Kidney (tissue), 14 donors: ENCODE results near the gene TBC1D5. TPM values are rescaled to one million over a fixed set of nuclear protein-coding genes. Genes with fewer than 3 reads are reported as not detected.

Source experiments
- DNase-seq, 5 donors: peaks; one replicate each; pipeline ENCODE4 v3.0.0-alpha.2; 2013 to 2020
- FAIRE-seq: peaks from 2 replicates; lab custom pipeline; 2012; peaks lifted over from hg19 to GRCh38; lab: Jason Lieb, UNC
- H3K27ac ChIP-seq, 2 donors: one replicate each; pipeline ENCODE4 v1.7.0; 2013; ENCODE audit warnings: low read depth in 2 of 2, low read length in 2 of 2, inconsistent platforms in 1 of 2
- H3K27me3 ChIP-seq: one replicate; pipeline ENCODE4 v1.7.1; 2013; ENCODE audit warnings: low read length, inconsistent platforms; ENCODE audit not compliant: control insufficient read depth, insufficient read depth
- H3K36me3 ChIP-seq, 3 donors: one replicate each; pipeline versions ENCODE4 v1.7.0 to v1.7.1; 2013; ENCODE audit warnings: low read length in 3 of 3, control low read depth in 1 of 3, inconsistent platforms in 1 of 3; ENCODE audit not compliant: insufficient read depth in 3 of 3, control insufficient read depth in 2 of 3
- H3K4me1 ChIP-seq, 3 donors: one replicate each; pipeline versions ENCODE4 v1.7.0 to v1.7.1; 2013; ENCODE audit warnings: low read length in 3 of 3, inconsistent platforms in 1 of 3, low read depth in 1 of 3; ENCODE audit not compliant: control insufficient read depth in 2 of 3, insufficient read depth in 2 of 3
- H3K4me3 ChIP-seq, 3 donors: one replicate each; pipeline versions ENCODE4 v1.7.0 to v1.8.1; 2013; ENCODE audit warnings: low read length in 3 of 3, control low read depth in 1 of 3, inconsistent platforms in 1 of 3
- H3K9ac ChIP-seq, 3 donors: one replicate each; pipeline versions ENCODE4 v1.7.0 to v1.7.1; 2013; ENCODE audit warnings: low read length in 3 of 3, control low read depth in 1 of 3, inconsistent platforms in 1 of 3
- H3K9me3 ChIP-seq, 3 donors: one replicate each; pipeline versions ENCODE4 v1.7.0 to v1.7.1; 2013; ENCODE audit warnings: low read length in 3 of 3, control low read depth in 1 of 3, inconsistent platforms in 1 of 3; ENCODE audit not compliant: control insufficient read depth in 2 of 3, insufficient read depth in 1 of 3
- intact Hi-C: fragments of 100-400 bp; cut with DNase I; formaldehyde crosslinking; loops from one replicate; pipeline ENCODE4 v1.11.1; 2022
- polyA plus RNA-seq: library from polyadenylated mRNA; stranded (reverse); fragments of 350-450 nt; fragmentation: Illumina TruSeq; extraction: RNeasy Lipid Tissue Mini Kit (QIAGEN cat#74804); gene quantifications from one replicate; pipeline ENCODE4 v1.2.3, GENCODE V29; 2014; ENCODE audit warnings: low read depth, low replicate concordance; ENCODE audit not compliant: insufficient read depth
- total RNA-seq: library from RNA; stranded (reverse); fragmentation: NEBNext Ultra II Directional; extraction: Animal tissue kit (Norgen Biotek cat#: 25700); gene quantifications from one replicate; pipeline ENCODE4 v1.2.1, GENCODE V29; 2021
- TF ChIP-seq, protein P1 (sequence below): IDR thresholded peaks from 3 replicates; pipeline ENCODE4 v1.5.1; 2012; ENCODE audit warnings: mild to moderate bottlenecking, moderate library complexity, borderline replicate concordance; ENCODE audit not compliant: insufficient read depth; ENCODE audit errors: extremely low read depth
- donor health status: control.
- donor health status: control.
- donor health status: control.
- donor health status: control.
- donor health status: control.
- donor health status: DM: yes; HTN: yes; CAD: no.
- donor health status: Normal renal cell carcinoma (clear cell type).

The TBC1D5 gene
- total and polyA plus RNA-seq, 2 donors from 2014 or later, result 9.7 to 77.7 TPM

DNA sequence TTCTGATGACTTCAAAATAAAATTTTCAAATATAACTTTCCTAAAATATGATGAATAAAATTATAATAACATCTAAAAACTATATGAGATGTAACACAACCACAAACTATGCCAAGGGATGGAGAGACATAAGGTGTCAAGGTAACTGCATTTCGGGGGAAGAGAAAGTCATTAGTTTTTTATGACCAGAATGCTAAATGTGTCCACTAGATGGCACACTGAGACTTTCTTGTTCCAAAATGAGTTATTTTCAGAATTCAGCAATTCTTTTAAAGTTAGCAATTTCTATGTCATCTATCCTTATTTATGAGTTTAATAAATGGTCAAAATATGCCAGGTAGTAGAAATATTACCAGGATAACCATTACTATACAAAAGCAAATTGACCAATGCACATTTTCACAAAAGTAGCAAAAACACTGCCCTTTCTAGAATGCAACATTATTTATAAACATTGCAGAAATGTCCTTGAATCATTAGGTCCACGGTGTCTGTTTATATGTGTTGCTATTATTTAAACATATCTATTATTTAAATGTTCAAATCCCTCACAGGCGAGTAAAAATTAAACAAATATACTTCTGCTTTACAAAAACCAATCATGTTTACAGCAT lies 483.5 kb downstream of the TBC1D5 start:
- intact Hi-C loops, result no loop called here
- H3K4me3 ChIP-seq, result no peak overlapping the region
- H3K9me3 ChIP-seq, result no peaks in the 10 kb centered on the region
- H3K27me3 ChIP-seq, result no peaks in the 10 kb centered on the region
- DNase-seq (peak in 2 of 5 donors; percentile 36 to 70), FAIRE-seq (peak; percentile 90)
- H3K27ac ChIP-seq, result no peak overlapping the region
- TF ChIP-seq, protein P1, sequence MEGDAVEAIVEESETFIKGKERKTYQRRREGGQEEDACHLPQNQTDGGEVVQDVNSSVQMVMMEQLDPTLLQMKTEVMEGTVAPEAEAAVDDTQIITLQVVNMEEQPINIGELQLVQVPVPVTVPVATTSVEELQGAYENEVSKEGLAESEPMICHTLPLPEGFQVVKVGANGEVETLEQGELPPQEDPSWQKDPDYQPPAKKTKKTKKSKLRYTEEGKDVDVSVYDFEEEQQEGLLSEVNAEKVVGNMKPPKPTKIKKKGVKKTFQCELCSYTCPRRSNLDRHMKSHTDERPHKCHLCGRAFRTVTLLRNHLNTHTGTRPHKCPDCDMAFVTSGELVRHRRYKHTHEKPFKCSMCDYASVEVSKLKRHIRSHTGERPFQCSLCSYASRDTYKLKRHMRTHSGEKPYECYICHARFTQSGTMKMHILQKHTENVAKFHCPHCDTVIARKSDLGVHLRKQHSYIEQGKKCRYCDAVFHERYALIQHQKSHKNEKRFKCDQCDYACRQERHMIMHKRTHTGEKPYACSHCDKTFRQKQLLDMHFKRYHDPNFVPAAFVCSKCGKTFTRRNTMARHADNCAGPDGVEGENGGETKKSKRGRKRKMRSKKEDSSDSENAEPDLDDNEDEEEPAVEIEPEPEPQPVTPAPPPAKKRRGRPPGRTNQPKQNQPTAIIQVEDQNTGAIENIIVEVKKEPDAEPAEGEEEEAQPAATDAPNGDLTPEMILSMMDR, result peak; percentile 67
- no peaks in the 10 kb centered on the region for H3K4me1 ChIP-seq
- no peaks in the 10 kb centered on the region for H3K36me3 ChIP-seq
- H3K9ac ChIP-seq, result no peak overlapping the region

DNA sequence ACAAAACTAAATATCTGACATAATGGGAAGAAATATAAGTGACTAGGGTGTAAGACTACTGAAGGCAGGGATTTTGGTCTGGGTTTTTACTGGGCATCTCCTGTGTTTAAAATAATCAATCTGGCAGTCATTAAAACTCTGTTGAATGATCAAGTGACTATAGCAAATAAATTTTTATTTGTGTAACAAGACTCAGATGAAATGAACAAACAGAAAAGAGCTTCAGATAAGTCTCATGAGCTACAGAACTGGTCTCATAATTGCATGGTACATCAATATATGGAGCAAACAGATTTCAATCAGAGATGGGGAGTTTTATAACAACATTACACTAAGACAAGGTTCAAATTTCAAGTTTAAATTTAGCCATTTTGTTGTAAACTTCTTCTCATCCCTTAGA lies 485.2 kb downstream of the TBC1D5 start:
- Histone ChIP-seq H3K4me1 (no peaks in the 10 kb centered on the region), H3K27ac (no peak overlapping the region), H3K27me3 (no peaks in the 10 kb centered on the region), H3K4me3 (no peak overlapping the region), H3K9ac (no peak overlapping the region), H3K9me3 (no peaks in the 10 kb centered on the region), H3K36me3 (no peaks in the 10 kb centered on the region)
- DNase-seq (no peak), FAIRE-seq (no peak)
- TF ChIP-seq, protein P1, result no peak
- intact Hi-C loops, result no loop called here

DNA sequence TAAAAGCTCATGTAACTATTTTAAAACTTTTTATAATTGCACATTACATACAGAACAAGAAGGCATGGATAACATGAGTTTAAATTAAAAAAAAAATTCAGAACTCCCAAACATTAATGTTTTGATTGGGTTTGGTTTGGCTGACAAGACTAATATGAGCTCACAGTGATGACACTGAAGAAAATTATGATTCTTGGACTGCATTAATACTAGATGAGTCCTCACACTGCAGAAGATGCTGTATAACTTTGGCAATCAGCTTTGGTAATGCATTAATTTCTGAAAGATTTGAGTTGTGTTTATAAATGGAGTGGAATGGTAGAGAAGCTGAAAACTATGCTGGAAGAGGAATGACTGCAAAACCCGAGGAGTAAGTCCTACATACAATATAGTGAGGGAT lies 498.8 kb downstream of the TBC1D5 start:
- H3K27ac ChIP-seq, result no peak overlapping the region
- H3K9me3 ChIP-seq, result no peaks in the 10 kb centered on the region
- intact Hi-C loops, result loop anchor here (10.0 kb wide), 1 partner anchor 639 kb away; the partner anchor contains the start of gene DAZL
- FAIRE-seq (no peak), DNase-seq (no peak)
- H3K27me3 ChIP-seq, result no peaks in the 10 kb centered on the region
- no peak overlapping the region for H3K9ac ChIP-seq
- H3K4me1 ChIP-seq, result peaks cover 0 to 3% (median 0%) of the 10 kb centered on the region in 3 donors
- no peaks in the 10 kb centered on the region for H3K36me3 ChIP-seq
- no peak overlapping the region for H3K4me3 ChIP-seq
- TF ChIP-seq, protein P1, result no peak
